ENCODE data around the gene LRRC37A.
"Not testable (repeated sequence)": the region's sequence is repeated elsewhere in the genome, so short reads cannot be mapped to it uniquely, and the experiment has no call there.

Gene LRRC37A

DNA sequence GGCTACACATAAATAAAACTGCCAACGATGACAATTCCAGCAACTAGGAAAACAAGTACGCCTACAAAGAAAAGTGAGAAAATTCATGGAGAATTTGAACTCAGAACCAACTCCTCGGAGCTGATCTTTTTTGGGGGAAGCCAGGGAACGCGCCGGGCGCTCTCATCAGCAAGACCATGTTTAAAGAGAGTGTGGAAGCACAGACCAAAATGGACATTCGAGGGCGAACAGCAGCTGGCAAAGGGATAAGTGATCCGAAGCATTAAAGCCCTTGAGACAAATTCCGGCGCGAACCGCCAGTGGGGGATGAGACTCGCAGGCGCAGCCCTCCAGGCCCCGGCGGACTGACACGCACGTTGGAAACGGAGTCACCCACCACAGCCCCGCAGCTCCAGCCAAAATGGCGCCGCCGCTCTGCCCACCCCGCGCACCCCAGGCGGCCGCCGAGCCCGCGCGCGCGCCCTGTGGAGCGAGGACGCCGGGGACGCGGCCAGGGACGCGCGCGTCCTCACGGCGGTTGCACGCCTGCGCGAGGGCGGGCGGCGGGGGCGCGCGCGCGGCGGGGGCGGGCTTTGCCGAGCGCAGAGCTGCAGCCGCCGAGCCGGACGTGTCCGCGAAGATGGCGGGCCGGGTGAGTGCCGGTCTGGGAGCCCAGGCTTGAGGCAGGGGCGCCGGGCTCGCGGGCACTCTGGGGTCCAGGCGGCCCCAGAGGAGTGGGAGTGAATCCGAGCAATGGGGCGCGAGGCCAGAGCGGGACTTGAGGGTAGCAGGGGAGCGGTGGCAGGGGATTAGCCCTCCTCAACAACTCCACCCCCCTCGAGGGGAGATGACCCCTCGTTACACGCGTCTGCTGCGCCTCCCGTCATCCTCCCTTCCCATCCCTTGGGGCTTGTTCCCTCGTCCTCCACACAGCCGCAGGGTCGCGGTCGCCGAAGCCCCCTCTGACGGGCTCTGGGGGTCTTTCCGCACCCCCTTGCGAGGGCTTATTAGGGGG, 77.6 kb downstream of the LRRC37A start:
- not testable (repeated sequence) for H3K36me3 ChIP-seq (ENCODE audit: control insufficient read depth, insufficient read depth, low read length); DNase-seq (ENCODE audit: low read depth, low spot score)
- no CpG with 5 or more reads among the region's 95 CpGs for WGBS (ENCODE audit: insufficient coverage, insufficient read length)

DNA sequence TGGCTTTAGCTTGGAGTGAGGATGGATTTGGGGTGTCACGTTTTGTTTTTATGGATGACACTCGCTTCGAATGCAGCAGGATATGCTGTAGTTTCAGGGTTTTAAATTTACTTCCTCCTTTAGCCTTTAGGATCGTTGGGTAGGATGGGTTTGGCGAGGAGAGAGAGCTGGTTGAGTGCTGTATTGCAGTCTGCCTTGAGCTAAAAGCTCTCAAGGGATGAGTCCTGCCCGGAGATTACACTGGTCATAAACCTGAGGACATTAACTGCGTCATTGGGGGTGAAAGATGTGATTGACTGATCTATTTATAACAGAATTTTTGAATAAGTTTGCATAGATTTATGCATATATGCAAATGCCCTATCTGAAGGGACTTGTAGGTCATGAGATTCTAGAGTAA, 78.5 kb downstream of the LRRC37A start:
- H3K27me3 ChIP-seq (ENCODE audit: control insufficient read depth, insufficient read depth, low read length); H3K9me3 ChIP-seq (ENCODE audit: control insufficient read depth, insufficient read depth, low read length); H3K4me3 ChIP-seq (ENCODE audit: low read length); H3K4me1 ChIP-seq (ENCODE audit: control insufficient read depth, insufficient read depth, low read length); H3K27ac ChIP-seq (ENCODE audit: low read length); H3K36me3 ChIP-seq (ENCODE audit: control insufficient read depth, insufficient read depth, low read length); DNase-seq (ENCODE audit: low read depth, low spot score): not testable (repeated sequence)
- WGBS (ENCODE audit: insufficient coverage, insufficient read length): no CpG with 5 or more reads among the region's 7 CpGs

More for the DNA sequence above, 77.6 kb downstream of the LRRC37A start:
- H3K4me1 ChIP-seq (ENCODE audit: control insufficient read depth, insufficient read depth, low read length); H3K4me3 ChIP-seq (ENCODE audit: low read length); H3K27ac ChIP-seq (ENCODE audit: low read length); H3K27me3 ChIP-seq (ENCODE audit: control insufficient read depth, insufficient read depth, low read length); H3K9me3 ChIP-seq (ENCODE audit: control insufficient read depth, insufficient read depth, low read length): not testable (repeated sequence)

DNA sequence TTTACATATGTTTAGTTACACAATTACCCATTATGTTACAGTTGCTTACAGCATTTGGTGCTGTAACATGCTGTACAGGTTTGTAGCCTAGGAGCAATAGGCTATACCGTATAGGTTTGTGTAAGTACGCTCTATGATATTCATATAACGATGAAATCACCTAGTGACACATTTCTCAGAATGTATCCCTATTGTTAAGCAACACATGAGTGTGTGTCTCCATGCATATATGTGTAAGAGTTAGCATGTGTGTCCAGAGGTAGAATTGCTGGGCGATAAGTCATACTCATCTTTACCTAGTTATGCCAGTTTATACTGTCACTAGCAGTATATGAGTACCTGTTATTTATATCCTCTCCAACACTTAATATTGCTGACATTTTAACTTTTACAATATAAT, 88.2 kb downstream of the LRRC37A start:
- not testable (repeated sequence) for H3K4me1 ChIP-seq (ENCODE audit: control insufficient read depth, insufficient read depth, low read length); DNase-seq (ENCODE audit: low read depth, low spot score)
- WGBS (ENCODE audit: insufficient coverage, insufficient read length): no CpG with 5 or more reads among the region's 4 CpGs

DNA sequence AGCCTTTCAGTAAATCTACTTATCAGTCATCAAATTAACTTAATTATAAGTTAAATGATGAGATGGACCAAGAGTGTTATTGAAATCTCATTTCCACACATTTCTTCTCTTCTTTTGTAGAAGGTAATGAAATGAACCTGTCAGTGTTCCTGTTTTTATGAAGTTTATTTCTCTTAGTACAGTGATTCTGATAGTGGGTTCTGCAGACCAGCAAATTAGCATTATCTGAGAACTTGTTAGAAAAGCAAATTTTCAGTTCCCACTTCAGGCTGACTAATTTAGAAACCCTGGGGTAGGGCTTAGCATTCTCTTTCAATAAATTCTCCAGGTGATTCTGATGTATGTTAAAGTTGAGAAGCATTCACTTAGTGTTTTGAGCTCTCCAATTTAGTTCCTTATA, 90.6 kb downstream of the LRRC37A start:
- not testable (repeated sequence) for DNase-seq (ENCODE audit: low read depth, low spot score); H3K4me3 ChIP-seq (ENCODE audit: low read length); H3K9me3 ChIP-seq (ENCODE audit: control insufficient read depth, insufficient read depth, low read length); H3K4me1 ChIP-seq (ENCODE audit: control insufficient read depth, insufficient read depth, low read length); H3K36me3 ChIP-seq (ENCODE audit: control insufficient read depth, insufficient read depth, low read length); H3K27ac ChIP-seq (ENCODE audit: low read length); H3K27me3 ChIP-seq (ENCODE audit: control insufficient read depth, insufficient read depth, low read length)

More for the DNA sequence above, 88.2 kb downstream of the LRRC37A start:
- H3K4me3 ChIP-seq (ENCODE audit: low read length); H3K36me3 ChIP-seq (ENCODE audit: control insufficient read depth, insufficient read depth, low read length); H3K27ac ChIP-seq (ENCODE audit: low read length); H3K9me3 ChIP-seq (ENCODE audit: control insufficient read depth, insufficient read depth, low read length); H3K27me3 ChIP-seq (ENCODE audit: control insufficient read depth, insufficient read depth, low read length): not testable (repeated sequence)
